GM18870 (cell line): ENCODE data around the gene POLR3H.
"Not testable (repeated sequence)": the region's sequence is repeated elsewhere in the genome, so short reads cannot be mapped to it uniquely, and the experiment has no call there.

ENCODE experiments used
- ATAC-seq: cut with Tn5 transposase; IDR thresholded peaks from one replicate; pipeline ENCODE4 v1.9.1; 2021; ENCODE audit warnings: moderate library complexity; ENCODE audit not compliant: unreplicated experiment

The POLR3H gene

GRCh38 chr22:41543854-41544670 lies at the start of gene POLR3H:
TSS of gene POLR3H (minus strand) at chr22:41544470. CDS start at chr22:41544101, 369 bp downstream.
- peak; percentile 57 for ATAC-seq

GRCh38 chr22:41593336-41593960 lies 49.2 kb upstream of the POLR3H start:
- not testable (repeated sequence) for ATAC-seq

GRCh38 chr22:41589391-41590241 lies 45.3 kb upstream of the POLR3H start, which contains the start of gene PMM1:
TSS of gene PMM1 (minus strand) at chr22:41589840. CDS start at chr22:41589805, 35 bp downstream.
- peak; percentile 66 for ATAC-seq

GRCh38 chr22:41587347-41587723 lies 43.1 kb upstream of the POLR3H start:
- ATAC-seq = no peak

GRCh38 chr22:41585898-41586297 lies 41.6 kb upstream of the POLR3H start:
- no peak for ATAC-seq

- ATAC-seq = no peak
Measured at GRCh38 chr22:41584881-41585280, 40.6 kb upstream of the POLR3H start.

GRCh38 chr22:41582694-41583093 lies 38.4 kb upstream of the POLR3H start:
- ATAC-seq = no peak

GRCh38 chr22:41579997-41580355 lies 35.7 kb upstream of the POLR3H start:
- no peak for ATAC-seq

- no peak for ATAC-seq
Measured at GRCh38 chr22:41579297-41579996, 35.2 kb upstream of the POLR3H start.

- ATAC-seq = no peak
Measured at GRCh38 chr22:41578818-41579217, 34.5 kb upstream of the POLR3H start.

GRCh38 chr22:41578114-41578513 lies 33.8 kb upstream of the POLR3H start:
- no peak for ATAC-seq

- ATAC-seq = no peak
Measured at GRCh38 chr22:41576877-41577276, 32.6 kb upstream of the POLR3H start.

GRCh38 chr22:41575533-41575932 lies 31.3 kb upstream of the POLR3H start:
- no peak for ATAC-seq

GRCh38 chr22:41574847-41575381 lies 30.6 kb upstream of the POLR3H start:
- no peak for ATAC-seq

GRCh38 chr22:41573677-41574076 lies 29.4 kb upstream of the POLR3H start:
- ATAC-seq = no peak

GRCh38 chr22:41572305-41572704 lies 28.0 kb upstream of the POLR3H start:
- not testable (repeated sequence) for ATAC-seq

GRCh38 chr22:41571786-41572185 lies 27.5 kb upstream of the POLR3H start:
- ATAC-seq = no peak

- no peak for ATAC-seq
Measured at GRCh38 chr22:41570221-41570620, 26.0 kb upstream of the POLR3H start.

- no peak for ATAC-seq
Measured at GRCh38 chr22:41568811-41569210, 24.5 kb upstream of the POLR3H start.

- no peak for ATAC-seq
Measured at GRCh38 chr22:41567512-41567768, 23.2 kb upstream of the POLR3H start.
